B cell (primary cell): ENCODE results near the gene NRDE2. TPM values are rescaled to one million over a fixed set of nuclear protein-coding genes. Genes with fewer than 3 reads are reported as not detected.

ENCODE experiments used
- ATAC-seq: fragments of 200-7000 bp; cut with Tn5 transposase; one replicate; pipeline ENCODE4 v1.10.0; 2021; ENCODE audit warnings: low read depth, mild to moderate bottlenecking, moderate number of reproducible peaks, moderate library complexity
- CTCF ChIA-PET: fragments of 350-600 bp; sonication (Branson Sonifier 250); formaldehyde crosslinking; loops from one replicate; lab custom pipeline; 2021; ENCODE audit warnings: antibody characterized with exemption, inconsistent platforms; lab: Charles Lee
- POLR2A ChIA-PET: fragments of 350-600 bp; sonication (Branson Sonifier 250); formaldehyde crosslinking; loops from one replicate; lab custom pipeline; 2021; ENCODE audit warnings: antibody characterized with exemption; lab: Charles Lee
- DNase-seq: peaks from one replicate; pipeline ENCODE4 v3.0.0; 2013
- H2AFZ ChIP-seq: 2 replicates; pipeline ENCODE4 v1.6.1; 2012; ENCODE audit warnings: mild to moderate bottlenecking, low read depth, low read length; ENCODE audit not compliant: insufficient read depth, poor library complexity, severe bottlenecking
- H3K27ac ChIP-seq, 2 donors: 1 replicate in 1 of 2; 2 replicates in 1 of 2; pipeline ENCODE4 v1.5.1; 2012 to 2013; ENCODE audit warnings: low read length in 2 of 2, mild to moderate bottlenecking in 2 of 2, moderate library complexity in 1 of 2
- H3K27me3 ChIP-seq, 4 experiments: fragments of 200-600 bp in 1 of 4; sonication (generic) in 1 of 4; replicated peaks in 1 of 4; 1 replicate in 2 of 4; 2 replicates in 2 of 4; pipeline versions ENCODE4 v1.6.1 to v1.7.0; 2013 to 2016; ENCODE audit warnings: low read length in 3 of 4, mild to moderate bottlenecking in 2 of 4, mixed read lengths in 1 of 4, moderate library complexity in 1 of 4; ENCODE audit not compliant: insufficient read depth in 4 of 4, control insufficient read depth in 3 of 4; ENCODE audit errors: control extremely low read depth in 1 of 4
- H3K36me3 ChIP-seq, 2 experiments: replicated peaks in 1 of 2; 1 replicate in 1 of 2; 2 replicates in 1 of 2; pipeline versions ENCODE4 v1.6.1 to v1.7.1; 2013; ENCODE audit warnings: low read length in 1 of 2; ENCODE audit not compliant: insufficient read depth in 2 of 2, control insufficient read depth in 1 of 2; ENCODE audit errors: control extremely low read depth in 1 of 2, extremely low read depth in 1 of 2
- H3K4me1 ChIP-seq, 2 donors: fragments of 200-600 bp in 1 of 2; sonication (generic) in 1 of 2; 1 replicate in 1 of 2; 2 replicates in 1 of 2; pipeline versions ENCODE4 v1.5.1 to v1.6.1; 2013 to 2017; ENCODE audit warnings: low read length in 2 of 2; ENCODE audit not compliant: control insufficient read depth in 2 of 2, insufficient read depth in 2 of 2
- H3K4me2 ChIP-seq: replicated peaks from 2 replicates; pipeline ENCODE3; 2012; ENCODE audit warnings: mild to moderate bottlenecking, low read depth, low read length; ENCODE audit not compliant: poor library complexity, severe bottlenecking
- H3K4me3 ChIP-seq, 5 experiments: fragments of 200-600 bp in 1 of 5; sonication (generic) in 1 of 5; 1 replicate in 3 of 5; 2 replicates in 2 of 5; pipeline versions ENCODE4 v1.5.1 to v1.7.0; 2011 to 2016; ENCODE audit warnings: low read length in 4 of 5, mild to moderate bottlenecking in 4 of 5, low read depth in 2 of 5, control low read depth in 1 of 5, moderate library complexity in 1 of 5; ENCODE audit not compliant: insufficient read depth in 1 of 5; ENCODE audit errors: control extremely low read depth in 1 of 5, extremely low read depth in 1 of 5
- H3K79me2 ChIP-seq: fragments of 200-600 bp; sonication (generic); one replicate; pipeline ENCODE4 v1.6.0; 2016; ENCODE audit warnings: low read length; ENCODE audit not compliant: control insufficient read depth, insufficient read depth
- H3K9ac ChIP-seq: fragments of 200-600 bp; sonication (generic); 2 replicates; pipeline ENCODE4 v1.6.1; 2017; ENCODE audit warnings: mild to moderate bottlenecking, low read length, moderate library complexity
- H3K9me3 ChIP-seq, 3 donors: one replicate each; pipeline versions ENCODE4 v1.6.1 to v1.7.1; 2013; ENCODE audit warnings: low read length in 2 of 3; ENCODE audit not compliant: control insufficient read depth in 2 of 3, insufficient read depth in 1 of 3; ENCODE audit errors: control extremely low read depth in 1 of 3
- H4K20me1 ChIP-seq: 2 replicates; pipeline ENCODE4 v1.6.0; 2012; ENCODE audit warnings: mild to moderate bottlenecking, low read length; ENCODE audit not compliant: insufficient read depth, control insufficient read depth, poor library complexity, severe bottlenecking
- H3K27ac Mint-ChIP-seq: one replicate; pipeline ENCODE4 v1.8.0; 2021; ENCODE audit warnings: mixed read lengths
- H3K27me3 Mint-ChIP-seq: one replicate; pipeline ENCODE4 v1.8.0; 2021; ENCODE audit warnings: mixed read lengths
- H3K4me1 Mint-ChIP-seq: one replicate; pipeline ENCODE4 v1.8.0; 2021; ENCODE audit warnings: mixed read lengths
- H3K4me3 Mint-ChIP-seq: one replicate; pipeline ENCODE4 v1.8.0; 2021; ENCODE audit warnings: mixed read lengths
- H3K9me3 Mint-ChIP-seq: one replicate; pipeline ENCODE4 v1.8.0; 2022; ENCODE audit warnings: mixed read lengths; ENCODE audit not compliant: insufficient read depth
- CTCF ChIP-seq: fragments of 200-600 bp; IDR thresholded peaks from one replicate; pipeline ENCODE4 v1.8.0; 2022; ENCODE audit warnings: antibody characterized with exemption, mild to moderate bottlenecking
- EZH2 ChIP-seq: IDR thresholded peaks from 2 replicates; pipeline ENCODE4 v1.6.1; 2012; ENCODE audit warnings: borderline replicate concordance, low read depth, mild to moderate bottlenecking, moderate library complexity, low read length; ENCODE audit not compliant: insufficient read depth, poor library complexity, severe bottlenecking
- WGBS: methylation state at CpG from one replicate; pipeline ENCODE4 v1.1.5; 2013; ENCODE audit warnings: missing lambda C conversion rate; ENCODE audit not compliant: insufficient coverage; 5-methylcytosine and 5-hydroxymethylcytosine counted together
- intact Hi-C: fragments of 100-400 bp; cut with micrococcal nuclease; formaldehyde crosslinking; loops from one replicate; pipeline ENCODE4 v1.10.0; 2022
- polyA plus RNA-seq: library from polyadenylated mRNA; depleted of rRNA; stranded (reverse); fragments of >200 nt; gene quantifications from 2 replicates; pipeline ENCODE4 v1.2.3, GENCODE V29; 2012
- total RNA-seq, 2 donors: library from RNA; stranded (reverse); fragments of 120-200 nt in 1 of 2; gene quantifications; 1 replicate in 1 of 2; 2 replicates in 1 of 2; pipeline versions ENCODE4 v1.2.3 to v1.2.4, GENCODE V29; 2013 to 2022

Gene NRDE2
- total and polyA plus RNA-seq, 2 donors (not counting 1 experiment from before 2014, with no cell fraction given): 5.3 to 35.8 TPM

DNA sequence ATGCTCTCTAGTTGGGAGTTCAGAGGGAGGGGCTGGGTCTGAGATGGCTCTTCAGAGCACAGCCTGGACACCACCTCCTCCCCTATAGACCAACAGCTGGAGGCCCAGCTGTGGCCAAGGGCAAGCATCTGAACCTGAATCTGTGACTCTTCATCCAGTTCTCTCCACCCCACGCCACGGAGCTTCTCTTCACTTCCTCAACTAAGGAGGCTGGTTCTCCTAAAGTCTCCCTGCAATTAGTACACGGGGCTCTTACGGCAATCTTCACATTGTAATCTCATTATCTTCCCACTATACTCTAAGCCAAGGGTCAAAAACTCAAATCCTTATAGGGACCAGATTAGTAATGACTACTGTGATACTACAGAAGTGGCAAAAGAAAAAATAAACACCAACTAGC, 9.8 kb downstream of the NRDE2 start:
- Mint-ChIP-seq H3K27ac (no peak overlapping the region), H3K4me3 (no peak overlapping the region), H3K27me3 (no peaks in the 10 kb centered on the region), H3K4me1 (peaks cover 11% of the 10 kb centered on the region), H3K9me3 (no peaks in the 10 kb centered on the region)
- no peaks in the 10 kb centered on the region for H3K27me3 ChIP-seq
- H2AFZ ChIP-seq: no peak overlapping the region
- ATAC-seq (no peak), DNase-seq (no peak)
- ChIA-PET POLR2A (no interaction called here), CTCF (interaction anchor here (0.8 kb wide), 1 partner anchor 391 kb away, joined by 4 read pairs; no protein-coding TSS in a partner anchor)
- intact Hi-C loops: no loop called here
- WGBS: 89% methylated on average over 2 of the region's 4 CpGs
- no peak overlapping the region for H3K4me3 ChIP-seq
- no peak overlapping the region for H3K9ac ChIP-seq
- H3K36me3 ChIP-seq: peaks cover 0 to 12% of the 10 kb centered on the region in 2 experiments
- H3K9me3 ChIP-seq: no peaks in the 10 kb centered on the region
- H3K79me2 ChIP-seq: peaks cover 67% of the 10 kb centered on the region
- peaks cover 38% of the 10 kb centered on the region for H4K20me1 ChIP-seq
- H3K4me1 ChIP-seq: no peaks in the 10 kb centered on the region
- no peak overlapping the region for H3K27ac ChIP-seq
- no peak overlapping the region for H3K4me2 ChIP-seq
- TF ChIP-seq EZH2 (no peak), CTCF (no peak)

- TF ChIP-seq EZH2 (no peak), CTCF (no peak)
- Histone ChIP-seq H3K79me2 (peaks cover 49% of the 10 kb centered on the region), H3K36me3 (peaks cover 0 to 20% of the 10 kb centered on the region in 2 experiments), H4K20me1 (peaks cover 38% of the 10 kb centered on the region), H3K9ac (no peak overlapping the region), H3K4me3 (no peak overlapping the region), H2AFZ (no peak overlapping the region), H3K27ac (no peak overlapping the region), H3K4me2 (no peak overlapping the region), H3K27me3 (no peaks in the 10 kb centered on the region), H3K9me3 (no peaks in the 10 kb centered on the region), H3K4me1 (no peaks in the 10 kb centered on the region)
- no peak for ATAC-seq
- intact Hi-C loops: no loop called here
- POLR2A ChIA-PET: interaction anchor here (0.6 kb wide), 1 partner anchor 63 kb away, joined by 4 read pairs; no protein-coding TSS in a partner anchor
- Mint-ChIP-seq H3K27ac (no peak overlapping the region), H3K27me3 (no peaks in the 10 kb centered on the region), H3K4me3 (no peak overlapping the region), H3K9me3 (no peaks in the 10 kb centered on the region), H3K4me1 (peaks cover 11% of the 10 kb centered on the region)
- WGBS: no CpG with 5 or more reads among the region's 6 CpGs
- DNase-seq: no peak
- CTCF ChIA-PET: interaction anchor here (0.6 kb wide), 1 partner anchor 10 kb away, joined by 4 read pairs; no protein-coding TSS in a partner anchor
Observed at GRCh38 chr14:90319634-90320541, 11.9 kb downstream of the NRDE2 start.
